A549 (cell line): ENCODE measurements around the gene KAT7. TPM values are rescaled to one million over a fixed set of nuclear protein-coding genes. Genes with fewer than 3 reads are reported as not detected.

Experiments
- ATAC-seq, 2 experiments: fragments of 200-7000 bp in 1 of 2; fragments of >200 bp in 1 of 2; cut with Nextera tagmentation in 1 of 2; cut with Tn5 transposase in 1 of 2; 3 replicates each; pipeline versions ENCODE4 v1.8.0 to v1.9.1; 2018 to 2020; ENCODE audit warnings: mild to moderate bottlenecking in 1 of 2, moderate library complexity in 1 of 2
- CTCF ChIA-PET: fragments of 300-600 bp; sonication (Branson Sonifier 250); formaldehyde crosslinking; extraction: SDS; loops from one replicate; lab custom pipeline; 2021; ENCODE audit warnings: antibody characterized with exemption, inconsistent platforms; lab: Yijun Ruan, JAX
- POLR2A ChIA-PET: fragments of 350-600 bp; formaldehyde crosslinking; extraction: SDS; loops from one replicate; lab custom pipeline; 2021; ENCODE audit warnings: antibody characterized with exemption, inconsistent platforms; lab: Yijun Ruan, JAX
- DNase-seq, 2 experiments: peaks; one replicate each; pipeline versions ENCODE4 v3.0.0 to v3.0.0-alpha.2; 2011 to 2016; ENCODE audit warnings: low read depth in 1 of 2, low spot score in 1 of 2
- FAIRE-seq: peaks from 2 replicates; lab custom pipeline; 2011; peaks lifted over from hg19 to GRCh38; lab: Jason Lieb, UNC
- H3K27ac ChIP-seq, 2 experiments: fragments of >200 bp; sonication (Bioruptor Twin); formaldehyde crosslinking; 3 replicates each; pipeline ENCODE4 v1.5.1; 2016 to 2017
- H3K4me1 ChIP-seq: fragments of >200 bp; sonication (Bioruptor Twin); formaldehyde crosslinking; 3 replicates; pipeline ENCODE4 v1.6.1; 2016
- H3K4me2 ChIP-seq: fragments of >200 bp; sonication (Bioruptor Twin); formaldehyde crosslinking; 3 replicates; pipeline ENCODE4 v1.6.1; 2016
- H3K4me3 ChIP-seq: fragments of >200 bp; sonication (Bioruptor Twin); formaldehyde crosslinking; 3 replicates; pipeline ENCODE4 v1.5.1; 2016
- H3K9me3 ChIP-seq: fragments of >200 bp; sonication (Bioruptor Twin); formaldehyde crosslinking; 3 replicates; pipeline ENCODE4 v1.6.1; 2016
- BHLHE40 ChIP-seq: IDR thresholded peaks from 2 replicates; pipeline ENCODE4 v1.6.1; 2012; ENCODE audit warnings: low read depth, low read length, inconsistent platforms
- CBX2 ChIP-seq: fragments of 200-600 bp; sonication (generic); IDR thresholded peaks from 2 replicates; pipeline ENCODE4 v1.6.1; 2016; ENCODE audit warnings: low read depth, mild to moderate bottlenecking, borderline replicate concordance
- CBX8 ChIP-seq: fragments of 200-600 bp; sonication (generic); IDR thresholded peaks from 2 replicates; pipeline ENCODE4 v1.6.1; 2016
- CHD2 ChIP-seq: fragments of 150-350 bp; IDR thresholded peaks from 2 replicates; pipeline ENCODE4 v1.6.1; 2014; ENCODE audit warnings: low read length; ENCODE audit not compliant: partially characterized antibody
- CTCF ChIP-seq: fragments of >200 bp; sonication (Bioruptor Twin); formaldehyde crosslinking; IDR thresholded peaks from 3 replicates; pipeline ENCODE4 v1.5.1; 2016
- ELK1 ChIP-seq: fragments of 150-350 bp; IDR thresholded peaks from 2 replicates; pipeline ENCODE4 v1.6.1; 2014; ENCODE audit warnings: low read depth, mild to moderate bottlenecking, low read length
- FOSB ChIP-seq: fragments of 250-450 bp; sonication (Bioruptor Pico); IDR thresholded peaks from 2 replicates; pipeline ENCODE4 v1.5.0; 2020; ENCODE audit warnings: mild to moderate bottlenecking, moderate library complexity
- FOSL2 ChIP-seq, 2 experiments: fragments of 450-650 bp in 1 of 2; fragments of >200 bp in 1 of 2; sonication (Bioruptor Twin) in 1 of 2; formaldehyde crosslinking; IDR thresholded peaks; 2 replicates each; pipeline versions ENCODE4 v1.5.0 to v1.6.1; 2016 to 2020; ENCODE audit warnings: mild to moderate bottlenecking in 1 of 2, moderate library complexity in 1 of 2
- FOXS1 ChIP-seq: fragments of 250-450 bp; sonication (Bioruptor Pico); IDR thresholded peaks from 2 replicates; pipeline ENCODE4 v1.5.0; 2020; ENCODE audit warnings: mild to moderate bottlenecking, moderate library complexity
- HEYL ChIP-seq: fragments of 250-450 bp; sonication (Bioruptor Pico); IDR thresholded peaks from 2 replicates; pipeline ENCODE4 v1.8.0; 2021; ENCODE audit warnings: mild to moderate bottlenecking, moderate library complexity
- HMGXB4 ChIP-seq: fragments of 250-450 bp; sonication (Bioruptor Pico); IDR thresholded peaks from 2 replicates; pipeline ENCODE4 v1.5.0; 2021; ENCODE audit warnings: mild to moderate bottlenecking, moderate library complexity, borderline replicate concordance
- HOXA7 ChIP-seq: fragments of 250-450 bp; sonication (Bioruptor Pico); IDR thresholded peaks from 2 replicates; pipeline ENCODE4 v1.5.0; 2020; ENCODE audit warnings: mild to moderate bottlenecking, moderate library complexity
- HOXB13 ChIP-seq: fragments of 250-450 bp; sonication (Bioruptor Pico); IDR thresholded peaks from 2 replicates; pipeline ENCODE4 v1.5.0; 2020; ENCODE audit warnings: low read depth, mild to moderate bottlenecking, moderate library complexity
- JUN ChIP-seq, 2 experiments: fragments of >200 bp; sonication (Bioruptor Twin); formaldehyde crosslinking; IDR thresholded peaks; 2 replicates in 1 of 2; 3 replicates in 1 of 2; pipeline ENCODE4 v1.6.1; 2016 to 2017
- KDM5A ChIP-seq: fragments of 200-600 bp; sonication (generic); IDR thresholded peaks from 2 replicates; pipeline ENCODE4 v1.6.1; 2016; ENCODE audit warnings: antibody characterized with exemption, mild to moderate bottlenecking
- MYC ChIP-seq: IDR thresholded peaks from 2 replicates; pipeline ENCODE4 v1.6.1; 2012; ENCODE audit warnings: mild to moderate bottlenecking, inconsistent platforms, low read length, improper control_type of control experiment, borderline replicate concordance
- NFE2L2 ChIP-seq: fragments of 150-350 bp; conservative IDR thresholded peaks from 2 replicates; pipeline ENCODE4 v1.6.1; 2014; ENCODE audit warnings: low read length
- PBX3 ChIP-seq: IDR thresholded peaks from 2 replicates; pipeline ENCODE4 v1.6.1; 2012
- REST ChIP-seq: fragments of 200-600 bp; sonication (generic); IDR thresholded peaks from 2 replicates; pipeline ENCODE4 v1.6.1; 2016; ENCODE audit warnings: antibody characterized with exemption, mild to moderate bottlenecking, moderate library complexity
- ZFP36 ChIP-seq: fragments of 450-650 bp; IDR thresholded peaks from 2 replicates; pipeline ENCODE4 v1.6.1; 2014; ENCODE audit warnings: borderline replicate concordance; ENCODE audit not compliant: partially characterized antibody
- ZSCAN20 ChIP-seq: fragments of 250-450 bp; sonication (Bioruptor Pico); IDR thresholded peaks from 2 replicates; pipeline ENCODE4 v1.8.0; 2022; ENCODE audit warnings: mild to moderate bottlenecking, moderate library complexity
- WGBS: methylation state at CpG from one replicate; pipeline ENCODE4 v1.1.6; 2017; ENCODE audit errors: missing lambda C conversion rate; 5-methylcytosine and 5-hydroxymethylcytosine counted together
- polyA plus RNA-seq, 4 experiments: library from polyadenylated mRNA; depleted of rRNA in 3 of 4; stranded (reverse); fragments of >200 nt; fragmentation: RNase III in 1 of 4; extraction: RNeasy Plus Mini Kit Qiagen cat#74134 plus additional on column Dnase treatment in 1 of 4; gene quantifications; 2 replicates in 3 of 4; 3 replicates in 1 of 4; pipeline ENCODE4 v1.2.3, GENCODE V29; 2011 to 2017

Gene KAT7
- polyA plus RNA-seq, 2 of the 4 experiments (the other 2 are of a cell fraction), result 33.2 to 48.7 TPM

GRCh38 chr17:49874911-49875310 lies 86.4 kb downstream of the KAT7 start:
- Histone ChIP-seq H3K4me1 (no peaks in the 10 kb centered on the region), H3K4me3 (no peak overlapping the region), H3K27ac (no peak overlapping the region), H3K9me3 (no peaks in the 10 kb centered on the region), H3K4me2 (no peak overlapping the region)
- POLR2A ChIA-PET, result no interaction called here
- WGBS, result 69% methylated on average over 2 of the region's 2 CpGs
- CTCF ChIA-PET, result interaction anchor here (0.8 to 34.2 kb wide), 8 partner anchors 11 to 213 kb away, joined by 3 to 1602 read pairs (median 4); partner anchors contain the start of genes DLX3 and DLX4
- FAIRE-seq (no peak), ATAC-seq (no peak), DNase-seq (no peak)
- TF ChIP-seq JUN (IDR thresholded peaks at IDR 0.05), result no peak
- no peak for TF ChIP-seq CBX8
- TF ChIP-seq CBX2, result no peak
- TF ChIP-seq ZFP36, result peak; percentile 53
- TF ChIP-seq FOSB (CRISPR knock-in tag), result no peak

- ATAC-seq, result peak in 1 of 2 experiments; percentile 26; a peak in 1 of 6 replicates
- Histone ChIP-seq H3K4me2 (no peak overlapping the region), H3K9me3 (no peaks in the 10 kb centered on the region), H3K4me1 (peaks cover 1% of the 10 kb centered on the region; the same call in 1 of the 3 replicates), H3K27ac (no peak overlapping the region), H3K4me3 (no peak overlapping the region)
- CTCF ChIA-PET, result interaction anchor here (1.3 to 34.2 kb wide), 11 partner anchors 10 to 307 kb away, joined by 3 to 1602 read pairs (median 7); partner anchors contain the start of genes DLX3, DLX4 and PDK2
- no peak for FAIRE-seq
- WGBS, result 85% methylated on average over 8 of the region's 9 CpGs
- no peak for DNase-seq
- POLR2A ChIA-PET, result no interaction called here
- no peak for TF ChIP-seq NFE2L2
- no peak for TF ChIP-seq HEYL (CRISPR knock-in tag)
- no peak for TF ChIP-seq CHD2
- no peak for TF ChIP-seq PBX3
- no peak for TF ChIP-seq FOSL2 (IDR thresholded peaks at IDR 0.05)
- no peak for TF ChIP-seq FOSL2 (CRISPR knock-in tag; IDR thresholded peaks at IDR 0.05)
- TF ChIP-seq FOXS1 (CRISPR knock-in tag), result no peak
- no peak for TF ChIP-seq ELK1
Measured at GRCh38 chr17:49875685-49876084, 87.2 kb downstream of the KAT7 start.

GRCh38 chr17:49878931-49879904 lies 90.7 kb downstream of the KAT7 start:
- FAIRE-seq, result no peak
- H3K4me2 ChIP-seq, result no peak overlapping the region; the same call in 2 of the 3 replicates
- POLR2A ChIA-PET, result no interaction called here
- no peak overlapping the region for H3K4me3 ChIP-seq
- H3K4me1 ChIP-seq, result peaks cover 5% of the 10 kb centered on the region; the same call in 1 of the 3 replicates
- CTCF ChIA-PET, result interaction anchor here (0.8 to 34.2 kb wide), 20 partner anchors 8 to 258 kb away, joined by 3 to 1602 read pairs (median 9); partner anchors contain the start of genes DLX3 and DLX4
- H3K9me3 ChIP-seq, result no peaks in the 10 kb centered on the region
- H3K27ac ChIP-seq, result no peak overlapping the region
- DNase-seq, result no peak
- WGBS, result 64% methylated on average over 14 of the region's 14 CpGs
- no peak for ATAC-seq
- TF ChIP-seq REST, result no peak
- TF ChIP-seq HOXB13 (CRISPR knock-in tag), result no peak
- no peak for TF ChIP-seq HOXA7 (CRISPR knock-in tag)
- TF ChIP-seq KDM5A, result no peak
- TF ChIP-seq HMGXB4 (CRISPR knock-in tag), result no peak
- TF ChIP-seq CTCF, result no peak
- no peak for TF ChIP-seq BHLHE40
- TF ChIP-seq ZSCAN20 (CRISPR knock-in tag), result no peak
- no peak for TF ChIP-seq MYC
